ENCODE results near the gene CIDEC. TPM values are rescaled to one million over a fixed set of nuclear protein-coding genes. Genes with fewer than 3 reads are reported as not detected.

CIDEC gene
- total RNA-seq, 1 experiment from 2014 or later = 0.71 TPM

- no peak for DNase-seq
- H3K27me3 Mint-ChIP-seq (ENCODE audit: unreplicated experiment) = no peaks in the 10 kb centered on the region
- no peak for TF ChIP-seq CTCF (IDR thresholded peaks at IDR 0.05; ENCODE audit: unreplicated experiment)
- peaks cover 25% of the 10 kb centered on the region for H3K36me3 Mint-ChIP-seq (ENCODE audit: insufficient read depth, unreplicated experiment)
- no peak overlapping the region for H3K27ac Mint-ChIP-seq (ENCODE audit: unreplicated experiment)
- no peak overlapping the region for H3K4me3 Mint-ChIP-seq (ENCODE audit: low read depth, unreplicated experiment)
- CTCF ChIA-PET = no interaction called here
- H3K4me1 Mint-ChIP-seq (ENCODE audit: low read depth, unreplicated experiment) = peaks cover 27% of the 10 kb centered on the region
- no TSS peak for BruUV-seq (replicated peaks)
- peaks cover 5% of the 10 kb centered on the region for H3K9me3 Mint-ChIP-seq (ENCODE audit: low read depth, unreplicated experiment)
- intact Hi-C loops (cut with micrococcal nuclease; ENCODE audit: unreplicated experiment) = no loop called here
Observed at GRCh38 chr3:9888540-9888939, 8.5 kb upstream of the CIDEC start.

GRCh38 chr3:9887480-9887879, 7.4 kb upstream of the CIDEC start:
- no peak overlapping the region for H3K4me3 Mint-ChIP-seq (ENCODE audit: low read depth, unreplicated experiment)
- intact Hi-C loops (cut with micrococcal nuclease; ENCODE audit: unreplicated experiment) = no loop called here
- peaks cover 20% of the 10 kb centered on the region for H3K36me3 Mint-ChIP-seq (ENCODE audit: insufficient read depth, unreplicated experiment)
- DNase-seq = no peak
- TF ChIP-seq CTCF (IDR thresholded peaks at IDR 0.05; ENCODE audit: unreplicated experiment) = no peak
- H3K27me3 Mint-ChIP-seq (ENCODE audit: unreplicated experiment) = no peaks in the 10 kb centered on the region
- CTCF ChIA-PET = interaction anchor here (0.8 kb wide), 1 partner anchor 10 kb away, joined by 3 read pairs; no protein-coding TSS in a partner anchor
- H3K27ac Mint-ChIP-seq (ENCODE audit: unreplicated experiment) = no peak overlapping the region
- no TSS peak for BruUV-seq (replicated peaks)
- peaks cover 20% of the 10 kb centered on the region for H3K4me1 Mint-ChIP-seq (ENCODE audit: low read depth, unreplicated experiment)
- peaks cover 2% of the 10 kb centered on the region for H3K9me3 Mint-ChIP-seq (ENCODE audit: low read depth, unreplicated experiment)

GRCh38 chr3:9886328-9886727, 6.3 kb upstream of the CIDEC start:
- CTCF ChIA-PET = no interaction called here
- Mint-ChIP-seq H3K27ac (ENCODE audit: unreplicated experiment) (no peak overlapping the region), H3K9me3 (ENCODE audit: low read depth, unreplicated experiment) (no peaks in the 10 kb centered on the region), H3K36me3 (ENCODE audit: insufficient read depth, unreplicated experiment) (peaks cover 12% of the 10 kb centered on the region), H3K27me3 (ENCODE audit: unreplicated experiment) (no peaks in the 10 kb centered on the region), H3K4me3 (ENCODE audit: low read depth, unreplicated experiment) (no peak overlapping the region), H3K4me1 (ENCODE audit: low read depth, unreplicated experiment) (peaks cover 13% of the 10 kb centered on the region)
- no peak for DNase-seq
- intact Hi-C loops (cut with micrococcal nuclease; ENCODE audit: unreplicated experiment) = no loop called here
- no TSS peak for BruUV-seq (replicated peaks)
- TF ChIP-seq CTCF (IDR thresholded peaks at IDR 0.05; ENCODE audit: unreplicated experiment) = no peak

GRCh38 chr3:9884555-9885165, 4.6 kb upstream of the CIDEC start:
- H3K27me3 Mint-ChIP-seq (ENCODE audit: unreplicated experiment) = no peaks in the 10 kb centered on the region
- H3K4me3 Mint-ChIP-seq (ENCODE audit: low read depth, unreplicated experiment) = no peak overlapping the region
- CTCF ChIA-PET = interaction anchor here (0.5 to 1.2 kb wide), 6 partner anchors 13 to 320 kb away, joined by 3 to 8 read pairs (median 4); no protein-coding TSS in a partner anchor
- H3K36me3 Mint-ChIP-seq (ENCODE audit: insufficient read depth, unreplicated experiment) = peaks cover 5% of the 10 kb centered on the region
- DNase-seq = peak; percentile 36
- intact Hi-C loops (cut with micrococcal nuclease; ENCODE audit: unreplicated experiment) = no loop called here
- H3K9me3 Mint-ChIP-seq (ENCODE audit: low read depth, unreplicated experiment) = no peaks in the 10 kb centered on the region
- TF ChIP-seq CTCF (IDR thresholded peaks at IDR 0.05; ENCODE audit: unreplicated experiment) = no peak
- H3K4me1 Mint-ChIP-seq (ENCODE audit: low read depth, unreplicated experiment) = peaks cover 23% of the 10 kb centered on the region
- H3K27ac Mint-ChIP-seq (ENCODE audit: unreplicated experiment) = peak overlapping the region; percentile 66
- no TSS peak for BruUV-seq (replicated peaks)
